DLD1 (cell line): ENCODE results near the gene UCKL1.
"Not testable (repeated sequence)": the region's sequence is repeated elsewhere in the genome, so short reads cannot be mapped to it uniquely, and the experiment has no call there.

Experiments
- in situ Hi-C: cut with HindIII; loops from 2 replicates; pipeline ENCODE4 v1.10.0; 2017; ENCODE audit warnings: low sequenced_read_pairs

UCKL1 gene

DNA sequence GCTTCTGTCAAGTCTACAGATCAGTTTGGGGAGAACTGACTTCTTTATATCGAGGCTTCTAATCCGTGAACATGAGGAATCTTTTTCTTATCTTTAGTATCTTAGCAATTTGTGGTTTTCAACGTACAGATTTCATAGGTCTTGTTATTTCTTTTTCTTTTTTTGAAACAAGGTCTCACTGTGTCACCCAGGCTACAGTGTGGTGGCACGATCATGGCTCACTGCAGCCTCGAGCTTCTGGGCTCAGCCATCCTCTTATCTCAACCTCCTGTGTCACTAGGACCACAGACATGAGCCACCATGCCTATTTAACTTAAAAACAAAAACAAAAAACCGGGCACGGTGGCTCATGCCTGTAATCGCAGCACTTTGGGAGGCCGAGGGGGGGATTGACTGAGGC, 32.0 kb downstream of the UCKL1 start:
- in situ Hi-C loops = no loop called here

DNA sequence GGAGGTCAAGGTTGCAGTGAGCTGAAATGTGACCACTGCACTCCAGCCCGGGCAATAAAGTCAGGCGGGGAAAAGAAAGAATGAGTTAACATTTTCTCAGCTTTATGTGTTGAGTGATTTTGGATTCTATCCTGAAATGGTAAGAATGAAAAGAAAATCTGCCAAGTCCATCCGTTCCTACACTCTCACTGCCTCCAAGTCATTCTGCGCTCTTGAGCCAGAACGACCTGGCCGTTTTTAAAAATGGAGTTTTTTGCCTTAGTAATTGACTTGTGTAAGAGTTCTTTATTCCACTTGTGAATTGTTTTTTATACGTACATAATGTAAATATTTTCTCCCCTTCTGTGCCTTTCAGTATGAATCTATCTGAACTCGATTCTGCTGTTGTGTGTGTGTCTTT, 32.6 kb downstream of the UCKL1 start:
- in situ Hi-C loops = no loop called here

DNA sequence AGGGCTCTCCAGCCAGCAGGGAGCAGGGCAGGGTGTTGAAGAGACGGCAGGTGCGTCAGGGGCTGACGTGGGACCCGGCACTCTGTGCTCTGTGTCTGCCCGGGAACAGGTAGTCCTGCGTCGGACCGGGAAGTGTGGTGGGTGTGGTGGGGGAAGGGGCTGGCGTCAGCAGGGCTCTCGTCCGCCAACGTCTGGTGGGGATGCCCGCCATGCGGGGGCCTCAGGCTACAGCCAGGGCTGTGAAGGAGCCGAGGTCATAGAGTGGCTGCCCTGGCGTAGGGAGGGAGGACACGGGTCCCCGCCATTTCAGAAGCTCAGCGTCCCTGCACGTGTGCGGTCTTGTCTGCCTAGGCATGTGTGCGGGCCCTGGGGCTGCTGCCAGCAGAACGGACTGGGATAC, 36.0 kb downstream of the UCKL1 start:
- in situ Hi-C loops = no loop called here

DNA sequence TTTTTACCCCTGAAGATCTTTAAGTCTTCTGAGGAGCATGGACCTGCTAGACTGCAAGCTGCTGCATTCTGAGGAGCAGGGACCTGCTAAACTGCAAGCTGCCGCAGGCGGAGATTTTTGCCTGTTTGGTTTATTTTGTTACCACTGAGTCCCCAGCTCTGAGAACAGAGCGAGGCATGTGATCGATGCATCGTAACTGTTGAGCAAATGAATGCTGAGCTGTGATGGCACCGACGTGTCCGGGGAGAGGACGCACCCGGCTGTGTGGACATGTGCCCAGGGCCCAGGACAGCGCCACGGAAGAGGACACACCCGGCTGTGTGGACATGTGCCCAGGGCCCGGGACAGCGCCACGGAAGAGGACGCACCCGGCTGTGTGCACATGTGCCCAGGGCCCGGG, 37.1 kb downstream of the UCKL1 start:
- in situ Hi-C loops = no loop called here

DNA sequence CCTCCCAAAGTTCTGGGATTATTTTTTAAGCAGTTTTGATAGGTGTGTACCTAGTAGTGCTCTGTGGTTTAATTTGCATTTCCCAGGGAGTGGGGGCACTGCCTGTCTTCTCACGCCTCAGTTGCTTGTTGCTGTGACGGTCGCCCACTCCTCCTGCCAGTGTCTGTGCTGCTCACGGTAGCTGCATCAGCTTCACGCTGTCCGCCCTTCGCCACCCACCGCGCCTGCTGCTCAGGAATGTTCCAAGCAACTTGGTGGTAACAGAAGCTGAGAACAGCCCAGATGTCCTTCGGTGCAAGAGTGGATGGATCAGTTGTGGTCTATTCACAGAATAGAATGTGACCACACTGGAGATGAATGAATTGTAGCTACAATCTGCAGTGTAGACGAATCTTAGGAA, 38.4 kb downstream of the UCKL1 start:
- in situ Hi-C loops = no loop called here

DNA sequence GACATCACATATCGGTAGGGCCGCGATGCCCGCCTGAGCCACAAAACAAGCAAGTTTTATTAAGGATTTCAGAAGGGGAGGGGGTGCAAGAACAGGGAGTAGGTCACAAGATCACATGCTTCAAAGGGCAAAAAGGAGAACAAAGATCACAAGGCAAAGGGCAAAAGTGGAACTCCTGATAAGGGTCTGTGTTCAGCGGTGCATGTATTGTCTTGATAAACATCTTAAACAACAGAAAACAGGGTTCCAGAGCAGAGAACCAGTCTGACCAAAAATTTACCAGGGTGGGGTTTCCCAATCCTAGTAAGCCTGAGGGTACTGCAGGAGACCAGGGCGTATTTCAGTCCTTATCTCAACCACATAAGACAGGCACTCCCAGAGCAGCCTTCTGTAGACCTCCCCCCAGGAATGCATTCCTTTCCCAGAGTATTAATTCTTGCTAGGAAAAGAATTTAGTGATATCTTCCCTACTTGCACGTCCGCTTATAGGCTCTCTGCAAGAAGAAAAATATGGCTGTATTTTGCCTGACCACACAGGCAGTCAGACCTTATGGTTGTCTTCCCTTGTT, 39.8 kb downstream of the UCKL1 start:
- in situ Hi-C loops = not testable (repeated sequence)

DNA sequence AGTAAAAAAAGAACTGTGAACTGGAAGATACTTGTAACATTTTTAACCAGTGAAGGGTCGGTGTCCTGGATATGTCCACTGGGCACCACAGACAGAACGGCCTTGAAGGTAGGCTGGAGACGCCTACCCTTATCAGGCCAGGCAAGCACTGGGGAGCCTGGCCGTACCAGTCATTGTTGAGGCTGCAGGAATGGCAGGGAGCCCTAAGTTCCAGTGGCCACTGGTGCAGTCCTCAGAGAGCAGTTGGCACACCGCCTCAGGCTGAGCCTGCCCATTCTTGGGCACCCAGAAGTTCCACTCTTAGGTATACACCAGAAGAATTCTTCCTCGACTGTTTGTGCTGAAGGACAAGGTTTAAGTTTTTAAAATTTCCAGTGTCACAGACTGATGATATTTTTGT, 40.7 kb downstream of the UCKL1 start:
- in situ Hi-C loops = no loop called here

DNA sequence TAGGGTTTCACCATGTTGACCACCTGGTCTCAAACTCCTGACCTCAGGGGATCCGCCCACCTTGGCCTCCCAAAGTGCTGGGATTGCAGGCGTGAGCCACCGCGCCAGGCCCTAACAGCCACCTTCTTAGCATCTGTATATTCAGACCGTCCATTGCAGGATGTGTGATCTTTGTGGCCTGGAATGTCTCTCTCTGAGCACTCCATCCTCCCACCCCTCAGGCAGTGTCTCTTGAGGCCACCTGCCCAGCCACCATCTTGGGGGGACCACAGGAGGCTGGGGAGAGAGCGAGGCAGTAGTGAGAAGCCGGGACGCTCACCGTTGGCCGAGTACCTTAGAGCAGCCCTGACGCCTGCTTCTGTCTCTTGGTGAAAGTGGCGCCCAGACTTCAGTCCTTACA, 42.4 kb downstream of the UCKL1 start:
- in situ Hi-C loops = no loop called here

DNA sequence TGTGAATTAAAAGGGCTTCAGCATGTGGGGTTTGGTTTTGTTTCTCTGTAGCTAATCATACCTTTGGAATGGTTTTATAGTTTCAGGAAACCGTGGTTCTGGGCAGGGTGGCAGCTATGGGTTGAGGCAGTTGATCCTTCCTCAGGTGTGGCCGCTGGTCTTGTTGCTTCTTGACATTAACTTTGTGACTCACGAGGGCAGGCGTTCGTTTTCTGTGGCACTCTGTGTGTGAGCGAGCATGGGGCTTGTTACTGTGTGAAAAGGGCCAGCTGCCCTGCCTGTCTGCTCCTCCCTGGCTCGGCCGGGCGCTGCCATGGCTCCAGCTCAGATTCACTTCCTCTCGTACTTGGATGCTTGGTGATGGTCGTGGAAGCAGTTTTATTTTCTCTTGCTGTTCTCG, 45.0 kb downstream of the UCKL1 start:
- in situ Hi-C loops = no loop called here

DNA sequence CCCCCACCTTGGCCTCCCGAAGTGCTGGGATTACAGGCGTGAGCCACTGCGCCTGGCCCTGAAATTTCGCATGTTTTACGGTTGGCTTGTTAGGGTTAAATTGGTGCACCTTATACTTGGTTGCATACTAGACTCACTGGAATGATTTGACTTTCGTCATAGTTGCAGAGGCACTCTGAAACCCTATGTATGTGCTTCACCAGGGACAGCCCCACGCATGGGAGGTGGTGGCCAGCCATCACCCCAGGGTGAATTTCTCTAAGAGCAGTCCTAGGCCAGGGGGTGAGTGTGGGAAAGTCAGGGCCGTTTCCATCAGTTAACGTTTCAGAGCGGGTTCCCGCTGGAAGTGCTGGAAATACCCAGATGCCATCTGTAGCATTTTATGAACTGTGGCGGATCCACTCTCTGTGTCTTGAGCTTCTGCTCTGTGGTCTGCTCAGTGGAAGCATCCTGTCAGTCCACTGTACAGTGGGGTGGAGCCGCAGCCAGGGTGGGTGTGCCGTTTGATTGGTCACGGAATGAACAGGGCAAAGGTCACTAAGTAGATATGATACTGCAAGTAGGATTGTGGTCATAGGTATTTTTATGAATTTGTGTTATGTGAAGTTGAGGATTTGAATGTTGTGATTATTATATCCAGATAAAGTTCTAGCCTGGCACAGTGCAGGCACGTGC, 48.1 kb downstream of the UCKL1 start:
- in situ Hi-C loops = no loop called here

DNA sequence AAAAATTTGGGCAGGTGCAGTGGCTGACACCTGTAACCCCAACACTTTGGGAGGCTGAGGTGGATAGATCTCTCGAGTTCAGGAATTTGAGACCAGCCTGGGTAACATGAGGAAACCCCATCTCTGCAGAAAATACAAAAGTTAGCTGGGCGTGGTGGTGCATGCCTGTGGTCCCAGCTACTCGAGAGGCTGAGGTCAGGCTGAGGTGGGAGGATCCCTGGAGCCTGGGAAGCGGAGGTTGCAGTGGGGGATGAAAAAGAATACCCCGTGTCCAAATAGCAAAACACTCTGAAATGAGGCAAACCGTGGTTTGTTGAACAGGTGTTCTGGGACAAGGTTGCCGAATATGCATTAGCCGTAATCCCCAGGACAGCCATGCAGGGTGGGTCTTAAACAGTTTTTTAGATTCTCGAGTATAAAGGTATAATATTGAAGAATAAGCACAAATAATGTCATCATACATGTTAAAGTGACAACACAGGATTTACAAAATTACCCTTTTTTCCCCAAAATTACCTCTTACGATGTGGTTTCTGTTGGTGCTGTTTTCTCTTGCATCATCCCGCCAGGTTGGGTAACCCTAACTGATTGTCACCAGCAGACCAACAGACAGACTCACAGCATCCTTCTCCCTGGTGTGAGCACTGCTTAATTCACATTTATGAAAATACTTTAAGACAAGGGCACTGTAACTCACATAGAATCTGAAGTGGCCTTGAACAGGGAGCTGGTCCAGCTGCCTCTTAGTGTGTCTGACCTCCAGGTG, 52.2 kb downstream of the UCKL1 start:
- in situ Hi-C loops = no loop called here

DNA sequence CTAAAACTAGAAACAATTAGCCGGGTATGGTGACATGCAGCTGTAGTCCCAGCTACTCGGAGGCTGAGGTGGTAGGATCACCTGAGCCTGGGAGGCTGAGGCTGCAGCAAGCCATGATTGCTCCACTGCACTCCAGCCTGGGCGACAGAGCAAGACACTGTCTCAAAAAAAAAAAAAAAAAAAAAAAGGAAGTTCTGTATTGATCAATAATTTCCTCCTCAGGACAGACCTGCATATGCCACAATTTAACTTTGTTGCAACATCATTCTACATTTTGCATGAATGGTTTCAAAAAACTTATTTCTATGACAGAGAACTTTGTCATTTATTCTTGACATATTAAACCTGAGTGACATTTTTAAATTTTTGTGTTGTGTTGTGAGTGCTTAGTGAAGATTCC, 55.8 kb downstream of the UCKL1 start:
- in situ Hi-C loops = no loop called here

DNA sequence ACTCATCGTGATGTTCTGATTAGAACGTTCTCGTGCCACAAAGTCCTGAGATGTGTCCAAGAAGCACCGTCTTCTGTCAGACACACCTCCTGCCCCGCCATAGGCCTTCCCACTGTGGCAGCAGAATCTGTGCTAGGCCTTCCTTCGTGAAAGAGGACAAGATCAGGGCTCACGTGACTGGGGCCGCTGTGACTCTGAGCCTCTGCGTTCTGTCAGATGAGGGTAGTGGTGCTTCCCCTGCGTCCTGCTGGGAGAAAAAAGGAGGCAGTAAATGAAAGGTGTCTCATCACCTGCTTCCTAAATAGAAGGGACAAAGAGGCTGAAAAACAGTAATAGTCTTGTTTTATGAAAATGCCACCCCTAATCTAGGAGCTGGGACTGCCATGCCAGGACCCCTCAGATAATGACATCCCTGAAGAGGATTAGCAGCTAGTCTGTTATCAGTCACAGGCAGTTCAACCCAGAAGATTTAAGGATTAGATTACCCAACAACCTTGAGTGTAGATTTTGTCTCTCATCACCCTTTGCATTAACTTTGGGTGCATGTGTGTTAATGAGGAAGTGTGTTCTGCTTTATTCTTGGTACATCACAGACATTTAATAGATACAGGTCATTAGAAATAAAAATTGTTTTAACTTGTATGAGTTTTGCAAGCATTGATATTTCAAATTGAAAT, 57.2 kb downstream of the UCKL1 start:
- in situ Hi-C loops = no loop called here

DNA sequence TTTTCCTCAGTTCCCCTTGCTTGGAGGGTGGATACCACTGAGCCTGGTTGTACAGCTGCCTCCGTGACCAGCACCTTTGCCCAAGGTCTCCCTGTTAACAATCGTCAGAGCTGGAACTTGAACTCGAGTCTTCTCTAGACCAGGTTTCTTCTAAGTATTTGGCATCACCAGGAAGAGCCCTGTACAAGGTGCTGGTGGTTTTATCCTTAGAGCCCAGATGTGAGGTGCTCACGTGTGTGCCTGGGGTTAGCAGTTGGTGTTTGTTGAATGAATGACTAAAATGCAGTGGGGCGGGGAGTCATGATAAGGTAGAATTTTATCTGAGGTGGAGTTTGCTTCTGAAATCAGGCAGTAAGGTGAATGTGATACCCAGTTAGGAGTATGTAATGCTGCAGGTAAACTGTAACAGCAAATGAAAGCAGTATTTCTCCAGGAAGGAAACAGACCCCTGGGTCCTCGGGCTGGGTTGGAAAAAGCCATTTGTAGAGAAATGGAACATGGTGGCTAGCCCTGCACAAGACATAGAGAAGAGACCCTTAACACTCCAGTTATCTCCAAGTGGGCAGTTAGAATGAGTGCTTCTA, 58.1 kb downstream of the UCKL1 start:
- in situ Hi-C loops = no loop called here

DNA sequence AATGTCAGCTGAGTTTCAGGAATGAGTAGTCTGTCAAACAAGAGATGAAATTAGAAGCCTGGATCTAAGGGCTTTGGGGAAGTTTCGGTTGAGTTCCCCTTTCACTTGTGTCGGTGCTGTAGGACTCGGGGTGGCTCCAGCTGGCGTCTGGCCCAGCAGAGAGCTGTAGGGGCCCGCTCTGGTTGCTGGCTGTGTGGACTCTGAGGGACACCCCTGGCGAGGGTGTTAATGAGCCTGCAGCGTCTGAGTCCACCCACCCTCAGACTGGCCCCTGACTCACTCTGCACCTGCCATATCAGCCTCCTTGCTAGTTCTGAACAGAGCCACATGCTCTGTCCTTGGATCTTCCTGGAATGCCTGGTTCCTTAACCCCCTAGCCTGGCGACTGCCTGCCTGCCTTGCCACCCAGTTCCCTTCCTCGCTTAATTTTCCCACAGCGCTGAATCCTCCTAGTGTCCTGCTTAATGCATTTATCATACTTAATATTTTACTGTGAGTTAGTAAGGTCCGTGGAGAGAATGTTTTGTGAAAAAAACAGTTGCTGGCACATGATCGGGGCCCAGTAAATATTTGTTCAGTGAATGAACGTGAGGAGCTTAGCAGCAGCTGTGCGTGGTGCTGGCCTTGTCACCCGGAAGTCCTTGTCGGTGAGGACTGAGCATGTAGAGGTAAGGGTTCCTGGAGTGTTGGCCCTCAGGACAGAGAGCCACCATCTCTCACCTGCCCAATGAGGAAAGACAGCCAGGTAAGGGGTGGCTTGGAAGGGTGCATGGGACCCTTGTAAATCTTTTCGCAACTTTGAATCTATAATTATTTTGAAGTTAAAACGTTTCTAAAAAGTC, 59.7 kb downstream of the UCKL1 start:
- in situ Hi-C loops = no loop called here

DNA sequence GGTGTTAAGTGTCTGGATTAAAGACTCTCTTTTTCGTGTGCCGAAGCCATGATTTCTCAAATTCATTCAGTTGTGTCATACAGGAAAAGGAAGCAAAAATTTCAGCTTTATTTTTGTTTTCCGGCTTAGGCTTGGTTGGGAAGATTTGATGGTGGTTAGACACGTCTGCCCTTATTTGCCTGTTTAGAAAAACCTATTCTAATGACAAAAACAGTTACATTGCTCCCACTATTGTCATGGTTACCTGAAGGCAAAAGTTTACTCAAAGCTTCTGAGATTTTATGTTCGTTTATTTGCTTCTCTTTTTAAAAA, 60.3 kb downstream of the UCKL1 start:
- in situ Hi-C loops = no loop called here

DNA sequence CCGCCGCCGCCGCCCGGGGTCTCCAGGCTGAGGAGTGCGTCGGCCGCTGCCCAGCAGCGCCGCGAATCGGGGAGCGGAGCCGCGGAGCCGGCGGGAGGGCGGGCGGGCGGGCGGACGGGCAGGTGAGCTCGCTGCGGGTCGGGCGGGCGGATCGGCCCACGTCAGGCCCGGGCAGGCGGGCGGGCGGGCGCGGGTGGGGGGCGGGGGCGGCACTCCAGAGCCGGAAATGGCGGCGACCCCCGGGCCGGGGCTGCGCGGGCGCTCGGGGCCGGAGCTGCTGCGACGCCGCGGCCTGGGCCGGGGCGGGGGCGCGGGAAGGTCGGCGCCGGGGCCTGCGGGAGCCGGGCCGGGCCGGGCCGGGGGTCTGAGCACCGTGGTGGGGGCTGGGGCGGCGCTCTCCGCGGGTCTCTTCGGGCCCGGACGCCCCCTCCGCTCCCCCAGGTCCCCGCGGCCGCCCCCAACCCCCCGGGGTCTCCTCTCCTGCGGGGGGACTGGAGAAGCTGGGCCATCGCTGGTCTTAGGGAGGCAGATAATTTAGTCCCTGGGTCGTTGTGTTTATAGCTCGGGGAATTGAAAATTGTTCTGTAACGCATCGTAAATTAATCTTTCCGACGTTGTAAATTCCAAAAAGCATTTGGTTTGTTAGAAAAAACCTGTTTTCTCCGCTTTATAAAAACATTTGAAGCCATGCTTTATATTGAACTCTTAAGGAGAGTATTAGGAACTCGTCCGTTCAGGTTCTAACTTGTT, 60.8 kb downstream of the UCKL1 start:
- in situ Hi-C loops = no loop called here

DNA sequence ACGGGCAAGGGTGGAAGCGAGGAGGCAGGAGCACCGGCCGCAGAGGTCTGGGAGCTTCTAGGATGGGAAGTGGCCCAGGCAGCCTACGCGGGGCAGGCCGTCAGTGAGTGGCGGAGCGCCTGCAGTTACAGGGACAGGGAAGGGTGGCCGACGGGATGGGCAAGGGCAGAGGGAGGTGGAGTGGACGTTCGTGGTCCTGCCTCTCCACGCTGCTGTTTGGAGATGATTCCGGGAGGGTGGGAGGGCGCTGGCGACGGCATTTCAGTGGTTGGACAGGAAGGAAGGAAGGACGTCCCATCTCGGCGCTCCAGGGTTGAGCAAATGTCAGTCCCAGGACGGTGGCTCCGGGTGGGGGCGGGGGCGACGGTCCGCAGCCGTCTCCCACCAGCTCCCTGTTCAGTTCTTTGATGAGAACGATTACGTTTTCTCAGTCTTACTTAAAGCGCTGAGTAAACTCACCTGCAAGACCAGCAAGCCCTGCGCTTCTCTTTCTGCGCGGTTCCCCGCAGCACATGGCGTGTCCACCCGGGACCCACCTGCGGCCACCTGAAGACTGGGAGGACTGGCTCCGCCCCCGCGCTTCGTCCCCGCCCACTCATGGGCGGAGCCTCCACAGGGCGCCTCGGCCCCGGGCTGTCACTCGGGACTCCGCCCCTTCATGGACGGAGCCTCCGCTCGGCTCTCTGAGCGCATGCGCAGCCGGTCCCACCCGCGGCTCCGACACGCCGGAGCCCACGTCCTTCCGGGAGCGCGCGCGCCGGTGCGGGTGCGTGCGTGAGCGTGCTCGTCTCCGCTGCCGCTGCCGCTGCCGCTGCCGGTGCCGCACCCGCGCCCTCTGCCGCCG, 61.6 kb downstream of the UCKL1 start, which contains the start of gene DNAJC5:
Gene DNAJC5, plus strand, starts transcription at position 769 of the 844 bp plus-strand sequence. CDS start 33,220 bp downstream, outside the sequence.
- in situ Hi-C loops = no loop called here

DNA sequence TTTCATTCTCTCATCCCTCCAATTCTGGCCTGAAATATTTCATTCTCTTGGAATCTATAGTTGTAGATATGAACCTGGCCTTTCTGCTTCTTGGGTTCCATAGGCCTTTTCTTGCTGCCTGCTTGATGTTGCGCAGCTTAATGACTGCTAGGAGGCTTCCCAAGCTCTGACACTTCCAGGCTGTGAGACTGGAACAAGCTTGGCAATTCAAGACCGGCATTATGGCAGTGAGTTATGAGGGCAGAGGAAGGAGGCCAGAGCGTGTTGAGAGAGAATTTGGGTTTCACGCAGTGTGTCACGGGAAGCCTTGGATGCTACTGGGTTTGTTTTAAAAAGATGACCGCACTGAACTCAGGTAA, 62.2 kb downstream of the UCKL1 start:
- in situ Hi-C loops = no loop called here
